ENCODE measurements around the gene SPRR5. TPM values are rescaled to one million over a fixed set of nuclear protein-coding genes. Genes with fewer than 3 reads are reported as not detected.

SPRR5 gene
- not detected for total RNA-seq
- not detected for polyA plus RNA-seq

- Histone ChIP-seq H3K9ac (ENCODE audit: low read depth in 1 of 2, low read length in 2 of 2) (no peak within 1 kb of the TSS), H3K27ac (ENCODE audit: low read depth in 1 of 2, low read length in 2 of 2) (no peak within 1 kb of the TSS), H3K9me3 (ENCODE audit: control insufficient read depth in 4 of 4, low read length in 3 of 4) (no peaks in the 10 kb centered on the region), H3K36me3 (ENCODE audit: control insufficient read depth in 4 of 4, insufficient read depth in 3 of 4, low read depth in 1 of 4, low read length in 3 of 4) (no peaks in the 10 kb centered on the region), H3K27me3 (ENCODE audit: control insufficient read depth in 4 of 4, insufficient read depth in 4 of 4, low read length in 3 of 4) (no peaks in the 10 kb centered on the region), H3K4me3 (ENCODE audit: low read depth in 1 of 3, low read length in 3 of 3) (no peak within 1 kb of the TSS), H3K4me1 (ENCODE audit: control insufficient read depth in 4 of 4, insufficient read depth in 4 of 4, low read length in 3 of 4) (peaks cover 0 to 10% (median 9%) of the 10 kb centered on the region in 4 donors)
- no peak for TF ChIP-seq TAF1 (conservative IDR thresholded peaks at IDR 0.05)
- DNase-seq (ENCODE audit: low spot score), result no peak
- 82% methylated on average over 4 of the region's 4 CpGs for whole genome bisulfite sequencing
Measured at GRCh38 chr1:152946651-152947256, at the start of gene SPRR5. TSS of gene SPRR5 (plus strand) at chr1:152947206. CDS start at chr1:152948555, 1,349 bp downstream.

GRCh38 chr1:152899027-152899426 lies 48.0 kb upstream of the SPRR5 start:
- Histone ChIP-seq H3K4me1 (ENCODE audit: control insufficient read depth in 4 of 4, insufficient read depth in 4 of 4, low read length in 3 of 4) (no peaks in the 10 kb centered on the region), H3K9me3 (ENCODE audit: control insufficient read depth in 4 of 4, low read length in 3 of 4) (no peaks in the 10 kb centered on the region), H3K9ac (ENCODE audit: low read depth in 1 of 2, low read length in 2 of 2) (no peak overlapping the region), H3K27ac (ENCODE audit: low read depth in 1 of 2, low read length in 2 of 2) (no peak overlapping the region), H3K27me3 (ENCODE audit: control insufficient read depth in 4 of 4, insufficient read depth in 4 of 4, low read length in 3 of 4) (no peaks in the 10 kb centered on the region), H3K4me3 (ENCODE audit: low read depth in 1 of 3, low read length in 3 of 3) (no peak overlapping the region), H3K36me3 (ENCODE audit: control insufficient read depth in 4 of 4, insufficient read depth in 3 of 4, low read depth in 1 of 4, low read length in 3 of 4) (peaks cover 0 to 2% (median 0%) of the 10 kb centered on the region in 4 donors)
- no peak for TF ChIP-seq HNF4A (conservative IDR thresholded peaks at IDR 0.05)
- TF ChIP-seq TAF1 (conservative IDR thresholded peaks at IDR 0.05), result no peak
- no peak for TF ChIP-seq NR2F2 (IDR thresholded peaks at IDR 0.05)
- TF ChIP-seq FOXA2 (IDR thresholded peaks at IDR 0.05), result no peak
- no peak for TF ChIP-seq ATF3 (IDR thresholded peaks at IDR 0.05)
- no peak for TF ChIP-seq RXRA (IDR thresholded peaks at IDR 0.05)
- no peak for TF ChIP-seq GABPA (IDR thresholded peaks at IDR 0.05 in 1 of 2, conservative IDR thresholded peaks at IDR 0.05 in 1 of 2)
- TF ChIP-seq FOXA1 (IDR thresholded peaks at IDR 0.05), result no peak
- no peak for TF ChIP-seq SP1 (IDR thresholded peaks at IDR 0.05)
- 85% methylated on average over 4 of the region's 4 CpGs for WGBS
- DNase-seq (ENCODE audit: low spot score), result no peak

GRCh38 chr1:152899883-152900282 lies 47.1 kb upstream of the SPRR5 start:
- TF ChIP-seq ZBTB33 (IDR thresholded peaks at IDR 0.05) (no peak), TAF1 (conservative IDR thresholded peaks at IDR 0.05) (no peak), ATF3 (IDR thresholded peaks at IDR 0.05) (no peak), CTCF (IDR thresholded peaks at IDR 0.05; ENCODE audit: low read depth, low read length, missing input control) (no peak), RXRA (IDR thresholded peaks at IDR 0.05) (no peak), EGR1 (IDR thresholded peaks at IDR 0.05; ENCODE audit: low read depth in 2 of 2) (no peak), REST (IDR thresholded peaks at IDR 0.05) (no peak), RAD21 (IDR thresholded peaks at IDR 0.05) (no peak), FOXA1 (IDR thresholded peaks at IDR 0.05) (no peak), MAX (IDR thresholded peaks at IDR 0.05) (no peak), HNF4A (conservative IDR thresholded peaks at IDR 0.05) (no peak), SP1 (IDR thresholded peaks at IDR 0.05) (no peak), FOXA2 (IDR thresholded peaks at IDR 0.05) (no peak), JUND (IDR thresholded peaks at IDR 0.05) (no peak), GABPA (IDR thresholded peaks at IDR 0.05 in 1 of 2, conservative IDR thresholded peaks at IDR 0.05 in 1 of 2) (no peak)
- H3K27ac ChIP-seq (ENCODE audit: low read depth in 1 of 2, low read length in 2 of 2), result no peak overlapping the region
- WGBS, result 79% methylated on average over 2 of the region's 2 CpGs
- DNase-seq (ENCODE audit: low spot score), result no peak
- no peak overlapping the region for H3K9ac ChIP-seq (ENCODE audit: low read depth in 1 of 2, low read length in 2 of 2)
- H3K4me3 ChIP-seq (ENCODE audit: low read depth in 1 of 3, low read length in 3 of 3), result no peak overlapping the region
- no peaks in the 10 kb centered on the region for H3K4me1 ChIP-seq (ENCODE audit: control insufficient read depth in 4 of 4, insufficient read depth in 4 of 4, low read length in 3 of 4)
- H3K27me3 ChIP-seq (ENCODE audit: control insufficient read depth in 4 of 4, insufficient read depth in 4 of 4, low read length in 3 of 4), result no peaks in the 10 kb centered on the region
- H3K36me3 ChIP-seq (ENCODE audit: control insufficient read depth in 4 of 4, insufficient read depth in 3 of 4, low read depth in 1 of 4, low read length in 3 of 4), result peaks cover 0 to 2% (median 0%) of the 10 kb centered on the region in 4 donors
- no peaks in the 10 kb centered on the region for H3K9me3 ChIP-seq (ENCODE audit: control insufficient read depth in 4 of 4, low read length in 3 of 4)

Data from liver (tissue), 9 donors.